Nephron (organoid): Measurements from ENCODE around the gene ZSCAN16.
"Not testable (repeated sequence)": the region's sequence is repeated elsewhere in the genome, so short reads cannot be mapped to it uniquely, and the experiment has no call there.

Source experiments
- H3K27ac Mint-ChIP-seq, 3 experiments: 2 replicates each; pipeline ENCODE4 v1.8.0; 2020; ENCODE audit warnings: mixed read lengths in 3 of 3, mild to moderate bottlenecking in 2 of 3, moderate library complexity in 1 of 3
- H3K27me3 Mint-ChIP-seq: 2 replicates; pipeline ENCODE4 v1.8.0; 2021; ENCODE audit warnings: low read depth, mild to moderate bottlenecking, moderate library complexity, mixed read lengths
- H3K36me3 Mint-ChIP-seq: 2 replicates; pipeline ENCODE4 v1.8.0; 2020; ENCODE audit warnings: low read depth, mixed read lengths
- H3K4me1 Mint-ChIP-seq: 2 replicates; pipeline ENCODE4 v1.8.0; 2020; ENCODE audit warnings: mixed read lengths
- H3K4me3 Mint-ChIP-seq, 3 experiments: 2 replicates each; pipeline ENCODE4 v1.8.0; 2020; ENCODE audit warnings: mild to moderate bottlenecking in 3 of 3, mixed read lengths in 3 of 3, moderate library complexity in 2 of 3
- H3K9me3 Mint-ChIP-seq: 2 replicates; pipeline ENCODE4 v1.8.0; 2020; ENCODE audit warnings: mixed read lengths
- TF ChIP-seq, protein P1 (sequence below), 3 experiments: fragments of 200-600 bp; sonication (generic); IDR thresholded peaks; one replicate each; pipeline ENCODE4 v1.5.0; 2021; ENCODE audit warnings: antibody characterized with exemption in 3 of 3; ENCODE audit not compliant: unreplicated experiment in 3 of 3

The ZSCAN16 gene

GRCh38 chr6:28081486-28081751, 43.0 kb upstream of the ZSCAN16 start:
- TF ChIP-seq, protein P1, sequence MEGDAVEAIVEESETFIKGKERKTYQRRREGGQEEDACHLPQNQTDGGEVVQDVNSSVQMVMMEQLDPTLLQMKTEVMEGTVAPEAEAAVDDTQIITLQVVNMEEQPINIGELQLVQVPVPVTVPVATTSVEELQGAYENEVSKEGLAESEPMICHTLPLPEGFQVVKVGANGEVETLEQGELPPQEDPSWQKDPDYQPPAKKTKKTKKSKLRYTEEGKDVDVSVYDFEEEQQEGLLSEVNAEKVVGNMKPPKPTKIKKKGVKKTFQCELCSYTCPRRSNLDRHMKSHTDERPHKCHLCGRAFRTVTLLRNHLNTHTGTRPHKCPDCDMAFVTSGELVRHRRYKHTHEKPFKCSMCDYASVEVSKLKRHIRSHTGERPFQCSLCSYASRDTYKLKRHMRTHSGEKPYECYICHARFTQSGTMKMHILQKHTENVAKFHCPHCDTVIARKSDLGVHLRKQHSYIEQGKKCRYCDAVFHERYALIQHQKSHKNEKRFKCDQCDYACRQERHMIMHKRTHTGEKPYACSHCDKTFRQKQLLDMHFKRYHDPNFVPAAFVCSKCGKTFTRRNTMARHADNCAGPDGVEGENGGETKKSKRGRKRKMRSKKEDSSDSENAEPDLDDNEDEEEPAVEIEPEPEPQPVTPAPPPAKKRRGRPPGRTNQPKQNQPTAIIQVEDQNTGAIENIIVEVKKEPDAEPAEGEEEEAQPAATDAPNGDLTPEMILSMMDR (IDR thresholded peaks at IDR 0.05; ENCODE audit: unreplicated experiment in 3 of 3) = no peak
- Mint-ChIP-seq H3K4me1 (peaks cover 15% of the 10 kb centered on the region), H3K4me3 (peak overlapping the region; percentile 98 to 99 (median 99)), H3K27ac (peak overlapping the region; percentile 89 to 97 (median 97)), H3K36me3 (peaks cover 11% of the 10 kb centered on the region), H3K27me3 (no peaks in the 10 kb centered on the region), H3K9me3 (no peaks in the 10 kb centered on the region)

DNA sequence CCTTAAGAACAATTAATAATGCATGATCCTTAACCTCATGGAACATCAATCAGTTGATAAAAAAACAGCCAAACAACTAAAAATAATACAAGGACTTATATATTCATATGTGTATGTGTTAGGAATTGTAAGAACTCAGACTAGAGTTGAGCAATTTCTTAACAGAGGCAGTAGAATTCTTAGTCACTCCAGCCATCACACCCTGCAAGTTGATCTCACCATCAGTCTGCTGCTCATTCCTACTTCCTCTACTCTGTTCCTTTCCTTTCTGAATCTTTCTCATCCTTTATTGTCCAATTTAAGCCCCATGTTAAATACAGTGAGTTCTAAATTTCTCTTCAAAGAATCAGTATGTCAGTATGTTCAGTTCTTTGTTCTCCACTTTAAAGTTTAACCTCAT, 41.5 kb upstream of the ZSCAN16 start:
- Mint-ChIP-seq H3K27me3 (no peaks in the 10 kb centered on the region), H3K36me3 (peaks cover 22% of the 10 kb centered on the region), H3K9me3 (peaks cover 5% of the 10 kb centered on the region), H3K4me3 (peak overlapping the region; percentile 98 to 99 (median 99)), H3K27ac (no peak overlapping the region), H3K4me1 (peaks cover 15% of the 10 kb centered on the region)
- TF ChIP-seq, protein P1 (IDR thresholded peaks at IDR 0.05; ENCODE audit: unreplicated experiment in 3 of 3) = no peak

DNA sequence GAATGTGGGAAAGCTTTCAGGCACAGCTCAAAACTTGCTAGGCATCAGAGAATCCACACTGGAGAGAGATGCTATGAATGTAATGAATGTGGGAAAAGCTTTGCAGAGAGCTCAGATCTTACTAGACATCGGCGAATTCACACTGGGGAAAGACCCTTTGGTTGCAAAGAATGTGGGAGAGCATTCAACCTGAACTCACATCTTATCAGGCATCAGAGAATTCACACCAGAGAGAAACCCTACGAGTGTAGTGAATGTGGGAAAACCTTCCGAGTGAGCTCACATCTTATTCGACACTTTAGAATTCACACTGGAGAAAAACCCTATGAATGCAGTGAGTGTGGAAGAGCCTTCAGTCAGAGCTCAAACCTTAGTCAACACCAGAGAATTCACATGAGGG, 35.4 kb upstream of the ZSCAN16 start:
- H3K27ac Mint-ChIP-seq = no peak overlapping the region
- H3K9me3 Mint-ChIP-seq = peaks cover 29% of the 10 kb centered on the region
- no peaks in the 10 kb centered on the region for H3K27me3 Mint-ChIP-seq
- TF ChIP-seq, protein P1 (IDR thresholded peaks at IDR 0.05; ENCODE audit: unreplicated experiment in 3 of 3) = no peak
- H3K36me3 Mint-ChIP-seq = peaks cover 56% of the 10 kb centered on the region
- no peak overlapping the region for H3K4me3 Mint-ChIP-seq
- no peaks in the 10 kb centered on the region for H3K4me1 Mint-ChIP-seq

DNA sequence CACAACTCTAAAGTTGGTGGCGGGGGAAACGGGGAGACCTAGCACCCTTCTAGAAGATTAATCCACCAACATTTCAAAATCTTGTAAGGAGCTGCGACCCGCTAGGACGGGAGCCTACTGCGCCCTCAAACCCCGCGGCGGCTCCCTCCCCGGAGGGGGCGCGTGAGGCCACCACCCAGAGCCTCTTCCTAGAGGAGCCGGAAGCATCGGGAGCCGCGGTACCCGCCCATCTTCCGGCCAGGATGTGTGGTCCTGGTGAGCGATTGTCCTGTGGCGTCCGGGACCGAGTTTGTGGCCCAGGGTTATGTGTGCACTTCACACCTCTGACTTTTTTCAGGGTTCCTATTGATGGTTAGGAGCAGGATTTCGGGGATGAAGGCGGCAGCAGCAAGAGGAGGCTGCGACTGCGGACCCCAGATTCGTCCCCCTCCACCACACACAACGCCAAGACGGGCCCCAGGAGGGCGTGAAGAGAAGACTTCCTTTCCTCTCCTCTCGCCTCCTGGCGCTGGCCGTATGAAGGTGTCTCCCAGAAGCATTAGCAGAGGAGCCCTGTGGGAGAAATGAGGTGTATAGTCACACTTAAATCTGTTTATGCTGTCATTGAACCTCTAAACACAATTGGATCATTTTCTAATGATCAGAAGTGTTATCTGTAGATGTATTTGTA, 33.4 kb upstream of the ZSCAN16 start:
- Mint-ChIP-seq H3K36me3 (peaks cover 49% of the 10 kb centered on the region), H3K27me3 (no peaks in the 10 kb centered on the region), H3K4me3 (no peak overlapping the region), H3K27ac (no peak overlapping the region), H3K4me1 (no peaks in the 10 kb centered on the region), H3K9me3 (peaks cover 29% of the 10 kb centered on the region)
- TF ChIP-seq, protein P1 (IDR thresholded peaks at IDR 0.05; ENCODE audit: unreplicated experiment in 3 of 3) = no peak

DNA sequence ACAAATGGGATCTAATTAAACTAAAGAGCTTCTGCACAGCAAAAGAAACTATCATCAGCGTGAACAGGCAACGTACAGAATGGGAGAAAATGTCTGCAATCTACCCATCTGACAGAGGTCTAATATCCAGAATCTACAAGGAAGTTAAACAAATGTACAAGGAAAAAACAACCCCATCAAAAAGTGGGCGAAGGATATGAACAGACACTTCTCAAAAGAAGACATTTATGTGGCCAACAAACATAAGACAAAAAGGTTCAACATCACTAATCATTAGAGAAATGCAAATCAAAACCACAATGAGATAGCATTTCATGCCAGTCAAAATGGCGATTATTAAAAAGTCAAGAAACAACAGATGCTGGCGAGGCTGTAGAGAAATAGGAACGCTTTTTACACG, 22.2 kb upstream of the ZSCAN16 start:
- not testable (repeated sequence) for H3K36me3 Mint-ChIP-seq, H3K4me1 Mint-ChIP-seq, H3K27ac Mint-ChIP-seq
- peaks cover 12% of the 10 kb centered on the region for H3K27me3 Mint-ChIP-seq
- H3K4me3 Mint-ChIP-seq = peak overlapping the region; percentile 29 to 78 (median 60)
- peaks cover 13% of the 10 kb centered on the region for H3K9me3 Mint-ChIP-seq

DNA sequence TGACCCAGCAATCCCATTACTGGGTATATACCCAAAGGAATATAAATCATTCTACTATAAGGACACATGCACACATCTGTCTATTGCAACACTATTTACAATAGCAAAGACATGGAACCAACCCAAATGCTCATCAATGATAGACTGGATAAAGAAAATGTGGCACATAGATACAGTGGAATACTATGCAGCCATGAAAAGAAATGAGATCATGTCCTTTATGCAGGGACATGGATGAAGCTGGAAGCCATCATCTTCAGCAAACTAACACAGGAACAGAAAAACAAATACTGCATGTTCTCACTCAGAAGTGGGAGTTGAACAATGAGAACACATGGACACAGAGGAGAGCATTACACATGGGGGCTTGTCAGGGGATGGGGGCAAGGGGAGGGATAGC, 21.7 kb upstream of the ZSCAN16 start:
- H3K9me3 Mint-ChIP-seq, H3K36me3 Mint-ChIP-seq, H3K4me1 Mint-ChIP-seq: not testable (repeated sequence)
- Mint-ChIP-seq H3K4me3 (peak overlapping the region; percentile 60 to 78 (median 64)), H3K27ac (peak overlapping the region in 1 of 3 experiments; percentile 75), H3K27me3 (peaks cover 12% of the 10 kb centered on the region)

- peaks cover 8% of the 10 kb centered on the region for H3K9me3 Mint-ChIP-seq
- peaks cover 8% of the 10 kb centered on the region for H3K27me3 Mint-ChIP-seq
- peaks cover 5% of the 10 kb centered on the region for H3K4me1 Mint-ChIP-seq
- peak overlapping the region; percentile 90 to 95 (median 92) for H3K4me3 Mint-ChIP-seq
- H3K27ac Mint-ChIP-seq = peak overlapping the region; percentile 84 to 93 (median 92)
- TF ChIP-seq, protein P1 (IDR thresholded peaks at IDR 0.05; ENCODE audit: unreplicated experiment in 3 of 3) = peak; percentile 69 to 76 (median 74)
- no peaks in the 10 kb centered on the region for H3K36me3 Mint-ChIP-seq
Observed at GRCh38 chr6:28104392-28105244, 19.8 kb upstream of the ZSCAN16 start.
